WTC11 (cell line): ENCODE data around the gene RGS11. TPM values are rescaled to one million over a fixed set of nuclear protein-coding genes. Genes with fewer than 3 reads are reported as not detected.

ENCODE experiments used
- ATAC-seq: fragments of 200-7000 bp; cut with Tn5 transposase; 2 replicates; pipeline ENCODE4 v1.10.0; 2021; ENCODE audit warnings: mild to moderate bottlenecking, moderate library complexity
- CTCF ChIA-PET: fragments of 300-600 bp; sonication (Branson Sonifier 250); formaldehyde crosslinking; loops from one replicate; lab custom pipeline; 2021; ENCODE audit warnings: antibody characterized with exemption; lab: Charles Lee
- POLR2A ChIA-PET: fragments of 350-600 bp; sonication (Branson Sonifier 250); formaldehyde crosslinking; loops from one replicate; lab custom pipeline; 2021; ENCODE audit warnings: antibody characterized with exemption; lab: Charles Lee
- DNase-seq: peaks from one replicate; pipeline ENCODE4 v3.0.0; 2021; ENCODE audit warnings: low spot score
- H3K27ac Mint-ChIP-seq: 2 replicates; pipeline ENCODE4 v1.8.0; 2021; ENCODE audit warnings: mixed read lengths
- H3K27me3 Mint-ChIP-seq: 2 replicates; pipeline ENCODE4 v1.8.0; 2021; ENCODE audit warnings: low read depth, mild to moderate bottlenecking, moderate library complexity, mixed read lengths
- H3K36me3 Mint-ChIP-seq: 2 replicates; pipeline ENCODE4 v1.8.0; 2021; ENCODE audit warnings: mixed read lengths
- H3K4me1 Mint-ChIP-seq: 2 replicates; pipeline ENCODE4 v1.8.0; 2022; ENCODE audit warnings: mixed read lengths
- H3K4me3 Mint-ChIP-seq: 2 replicates; pipeline ENCODE4 v1.8.0; 2021; ENCODE audit warnings: mild to moderate bottlenecking, moderate library complexity, mixed read lengths
- H3K9me3 Mint-ChIP-seq: 2 replicates; pipeline ENCODE4 v1.8.0; 2021; ENCODE audit warnings: mixed read lengths
- CREB1 ChIP-seq: sonication (generic); formaldehyde crosslinking; IDR thresholded peaks from 2 replicates; pipeline ENCODE4 v1.8.0; 2023; ENCODE audit warnings: mild to moderate bottlenecking, missing genetic modification reagents
- ETV6 ChIP-seq: sonication (generic); formaldehyde crosslinking; IDR thresholded peaks from 2 replicates; pipeline ENCODE4 v1.8.1; 2022; ENCODE audit warnings: mild to moderate bottlenecking, missing genetic modification reagents
- GABPB1 ChIP-seq: sonication (generic); formaldehyde crosslinking; IDR thresholded peaks from 2 replicates; pipeline ENCODE4 v1.8.1; 2023; ENCODE audit warnings: mild to moderate bottlenecking, missing genetic modification reagents
- GTF2I ChIP-seq: fragments of 250-450 bp; sonication (Bioruptor Pico); conservative IDR thresholded peaks from 2 replicates; pipeline ENCODE4 v1.4.0; 2021; ENCODE audit warnings: mild to moderate bottlenecking
- IRF2 ChIP-seq: sonication (generic); formaldehyde crosslinking; IDR thresholded peaks from 2 replicates; pipeline ENCODE4 v1.8.0; 2022; ENCODE audit warnings: low read depth, missing genetic modification reagents, borderline replicate concordance
- JAZF1 ChIP-seq: fragments of 250-450 bp; sonication (Bioruptor Pico); IDR thresholded peaks from 2 replicates; pipeline ENCODE4 v1.9.0; 2021; ENCODE audit warnings: moderate library complexity, mild to moderate bottlenecking, inconsistent platforms
- JUN ChIP-seq: sonication (generic); formaldehyde crosslinking; IDR thresholded peaks from 2 replicates; pipeline ENCODE4 v1.8.0; 2023; ENCODE audit warnings: mild to moderate bottlenecking, missing genetic modification reagents
- MYBL2 ChIP-seq: sonication (generic); formaldehyde crosslinking; IDR thresholded peaks from 2 replicates; pipeline ENCODE4 v1.8.1; 2023; ENCODE audit warnings: mild to moderate bottlenecking, moderate library complexity, missing genetic modification reagents
- NR1H2 ChIP-seq: sonication (generic); formaldehyde crosslinking; IDR thresholded peaks from 2 replicates; pipeline ENCODE4 v1.9.0; 2021; ENCODE audit warnings: mild to moderate bottlenecking, moderate library complexity, missing genetic modification reagents
- PRRX2 ChIP-seq: fragments of 250-450 bp; sonication (Bioruptor Pico); IDR thresholded peaks from 2 replicates; pipeline ENCODE4 v1.8.0; 2021; ENCODE audit warnings: mild to moderate bottlenecking
- RORB ChIP-seq: fragments of 250-450 bp; sonication (Bioruptor Pico); IDR thresholded peaks from 2 replicates; pipeline ENCODE4 v1.9.0; 2021; ENCODE audit warnings: mild to moderate bottlenecking
- TEAD1 ChIP-seq: sonication (generic); formaldehyde crosslinking; IDR thresholded peaks from 2 replicates; pipeline ENCODE4 v1.8.0; 2022; ENCODE audit warnings: mild to moderate bottlenecking, missing genetic modification reagents
- TEAD4 ChIP-seq: sonication (generic); formaldehyde crosslinking; IDR thresholded peaks from 2 replicates; pipeline ENCODE4 v1.8.0; 2022; ENCODE audit warnings: mild to moderate bottlenecking, missing genetic modification reagents
- total RNA-seq: library from RNA; stranded (reverse); gene quantifications from 3 replicates; pipeline ENCODE4 v1.2.3, GENCODE V29; 2021
- TF ChIP-seq, protein P1 (sequence below): sonication (generic); formaldehyde crosslinking; IDR thresholded peaks from 2 replicates; pipeline ENCODE4 v1.8.1; 2022; ENCODE audit warnings: low read depth, mild to moderate bottlenecking, moderate library complexity, missing genetic modification reagents, borderline replicate concordance
- TF ChIP-seq, protein P2 (sequence below): sonication (generic); formaldehyde crosslinking; conservative IDR thresholded peaks from 2 replicates; pipeline ENCODE4 v1.8.1; 2022; ENCODE audit warnings: mild to moderate bottlenecking, missing genetic modification reagents
- TF ChIP-seq, protein P3 (sequence below): fragments of 250-450 bp; sonication (Bioruptor Pico); IDR thresholded peaks from 2 replicates; pipeline ENCODE4 v1.9.0; 2021; ENCODE audit warnings: mild to moderate bottlenecking
- TF ChIP-seq, protein P4 (sequence below): fragments of 250-450 bp; sonication (Bioruptor Pico); IDR thresholded peaks from 2 replicates; pipeline ENCODE4 v1.9.0; 2021; ENCODE audit warnings: mild to moderate bottlenecking, borderline replicate concordance
- TF ChIP-seq, protein P5 (sequence below): sonication (generic); formaldehyde crosslinking; IDR thresholded peaks from 2 replicates; pipeline ENCODE4 v1.8.0; 2022; ENCODE audit warnings: mild to moderate bottlenecking, missing genetic modification reagents
- TF ChIP-seq, protein P6 (sequence below): sonication (generic); formaldehyde crosslinking; IDR thresholded peaks from 2 replicates; pipeline ENCODE4 v1.8.0; 2023; ENCODE audit warnings: mild to moderate bottlenecking, missing genetic modification reagents
- TF ChIP-seq, protein P7 (sequence below): sonication (generic); formaldehyde crosslinking; IDR thresholded peaks from 2 replicates; pipeline ENCODE4 v1.8.0; 2022; ENCODE audit warnings: mild to moderate bottlenecking, missing genetic modification reagents

Gene RGS11
- total RNA-seq, 1 experiment from 2014 or later: 1.8 TPM

DNA sequence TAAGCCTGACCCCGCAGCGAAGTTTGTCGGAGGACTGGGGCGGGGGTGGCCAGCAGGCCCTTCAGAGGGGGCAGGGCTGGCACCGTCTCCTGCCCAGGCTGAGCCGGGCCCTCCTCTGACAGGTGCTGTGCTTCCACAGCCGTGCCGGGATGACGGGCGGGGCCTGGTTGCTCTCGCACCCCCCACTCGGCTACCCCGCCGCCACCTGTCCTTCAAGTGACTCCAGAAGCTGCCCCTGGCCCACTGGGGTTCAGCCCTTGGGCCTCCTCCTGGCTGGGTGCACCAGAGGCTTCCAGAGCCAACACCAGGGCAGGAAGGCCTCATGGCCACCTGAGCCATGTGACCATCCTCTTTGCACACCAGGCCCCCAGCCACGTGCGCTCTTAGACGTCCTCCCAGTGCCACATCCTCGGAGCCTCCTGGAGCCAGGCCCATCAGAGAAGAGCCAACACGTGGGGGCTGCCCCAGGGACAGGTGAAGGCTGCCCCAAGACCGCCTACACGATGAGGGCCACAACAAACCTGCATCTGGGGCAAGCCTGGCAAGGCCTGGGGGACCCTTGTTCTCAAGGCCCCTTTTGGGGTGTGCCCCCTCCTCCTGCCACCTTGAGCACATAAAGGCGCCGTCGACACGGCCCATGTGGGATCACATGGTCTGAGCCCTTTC is 14.4 kb upstream of the RGS11 start:
- Mint-ChIP-seq H3K9me3 (no peaks in the 10 kb centered on the region), H3K27me3 (no peaks in the 10 kb centered on the region), H3K36me3 (peaks cover 23% of the 10 kb centered on the region), H3K4me1 (no peaks in the 10 kb centered on the region), H3K27ac (no peak overlapping the region), H3K4me3 (no peak overlapping the region)
- POLR2A ChIA-PET: no interaction called here
- ATAC-seq (no peak), DNase-seq (no peak)
- CTCF ChIA-PET: no interaction called here
- TF ChIP-seq IRF2 (no peak), MYBL2 (CRISPR knock-in tag) (no peak), CREB1 (no peak), NR1H2 (CRISPR knock-in tag) (no peak), TEAD1 (CRISPR knock-in tag) (no peak), GABPB1 (CRISPR knock-in tag) (no peak), JAZF1 (no peak)
- TF ChIP-seq, protein P1, sequence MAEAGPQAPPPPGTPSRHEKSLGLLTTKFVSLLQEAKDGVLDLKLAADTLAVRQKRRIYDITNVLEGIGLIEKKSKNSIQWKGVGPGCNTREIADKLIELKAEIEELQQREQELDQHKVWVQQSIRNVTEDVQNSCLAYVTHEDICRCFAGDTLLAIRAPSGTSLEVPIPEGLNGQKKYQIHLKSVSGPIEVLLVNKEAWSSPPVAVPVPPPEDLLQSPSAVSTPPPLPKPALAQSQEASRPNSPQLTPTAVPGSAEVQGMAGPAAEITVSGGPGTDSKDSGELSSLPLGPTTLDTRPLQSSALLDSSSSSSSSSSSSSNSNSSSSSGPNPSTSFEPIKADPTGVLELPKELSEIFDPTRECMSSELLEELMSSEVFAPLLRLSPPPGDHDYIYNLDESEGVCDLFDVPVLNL (CRISPR knock-in tag): no peak

DNA sequence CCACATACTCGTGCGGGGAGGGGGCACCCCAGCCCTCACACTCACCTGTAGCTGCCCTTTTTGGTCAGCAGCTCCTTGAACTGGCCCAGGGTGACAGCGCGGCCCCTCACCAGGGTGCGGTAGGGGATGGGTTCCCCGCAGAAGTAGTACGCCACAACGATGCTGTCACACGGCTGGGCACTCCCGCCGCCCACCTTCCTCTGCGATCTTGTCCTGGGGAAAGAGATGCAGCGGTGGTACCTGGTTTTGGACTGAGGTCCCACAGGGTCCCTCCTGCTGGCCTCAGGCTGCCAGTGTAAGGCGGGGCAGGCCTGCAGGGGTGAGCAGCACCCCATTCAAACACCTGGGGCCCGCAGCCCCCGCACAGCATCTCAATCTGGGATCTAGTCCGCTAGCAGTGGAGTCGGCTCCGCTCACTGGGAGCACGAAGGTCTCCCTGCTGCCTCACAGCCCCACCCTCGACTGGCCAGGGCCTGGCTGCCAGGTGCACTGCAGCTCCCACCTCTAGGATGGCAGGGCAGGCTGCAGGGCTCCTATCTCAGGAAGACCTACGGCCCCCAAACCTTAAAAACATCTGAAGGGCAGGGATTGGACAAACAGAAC is 13.8 kb upstream of the RGS11 start:
- H3K9me3 Mint-ChIP-seq: no peaks in the 10 kb centered on the region
- no peaks in the 10 kb centered on the region for H3K4me1 Mint-ChIP-seq
- no peak for ATAC-seq
- no peak overlapping the region for H3K4me3 Mint-ChIP-seq
- H3K27ac Mint-ChIP-seq: no peak overlapping the region
- CTCF ChIA-PET: no interaction called here
- POLR2A ChIA-PET: no interaction called here
- peaks cover 23% of the 10 kb centered on the region for H3K36me3 Mint-ChIP-seq
- H3K27me3 Mint-ChIP-seq: no peaks in the 10 kb centered on the region
- DNase-seq: no peak
- TF ChIP-seq ETV6 (CRISPR knock-in tag) (no peak), JUN (no peak), RORB (no peak), TEAD4 (CRISPR knock-in tag) (no peak)
- TF ChIP-seq, protein P2, sequence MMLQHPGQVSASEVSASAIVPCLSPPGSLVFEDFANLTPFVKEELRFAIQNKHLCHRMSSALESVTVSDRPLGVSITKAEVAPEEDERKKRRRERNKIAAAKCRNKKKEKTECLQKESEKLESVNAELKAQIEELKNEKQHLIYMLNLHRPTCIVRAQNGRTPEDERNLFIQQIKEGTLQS (CRISPR knock-in tag): no peak

DNA sequence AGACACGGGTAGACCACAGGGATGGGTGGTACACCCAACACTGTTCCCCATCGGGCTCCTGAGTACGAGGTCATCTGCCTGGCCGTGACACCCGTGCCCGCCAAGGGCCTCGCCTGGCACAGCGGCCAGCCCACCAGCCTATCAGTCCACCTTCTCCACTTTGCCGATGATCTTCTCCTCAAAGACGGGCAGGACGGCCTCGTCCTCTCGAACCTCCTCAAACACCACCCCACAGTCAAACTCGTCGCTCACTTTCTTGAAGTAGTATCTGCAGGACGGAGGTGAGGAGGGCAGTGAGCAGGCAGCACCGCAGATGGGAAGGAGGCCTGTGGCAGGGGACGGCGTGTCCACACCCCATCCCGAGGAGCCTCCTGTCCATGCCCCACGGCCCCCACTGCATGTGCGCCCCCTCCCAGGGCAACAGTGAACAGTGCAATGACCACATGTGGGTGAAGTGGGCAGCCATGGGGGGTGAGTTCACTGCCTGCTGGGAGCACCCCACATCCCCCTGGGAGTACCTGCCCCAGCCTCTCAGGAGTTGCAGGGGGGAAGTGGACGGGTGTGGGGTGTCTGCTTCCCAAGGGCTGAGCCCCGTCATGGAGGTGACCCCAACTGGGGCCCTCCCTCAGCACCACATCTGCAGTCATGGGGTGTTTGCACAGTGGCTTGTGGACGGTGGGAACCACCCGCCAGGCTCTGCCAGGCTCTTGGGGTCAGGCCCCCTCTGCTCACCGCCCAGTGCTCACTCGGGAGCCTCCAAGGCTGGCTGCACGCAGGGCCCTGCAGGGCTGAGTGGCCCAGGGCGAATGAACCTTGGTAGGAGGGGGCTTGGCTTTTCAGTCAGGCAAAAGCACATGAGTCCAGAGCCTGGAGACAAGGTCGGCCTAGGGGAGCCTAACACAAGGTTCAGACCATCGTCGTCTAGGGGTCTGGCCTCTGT is 12.5 kb upstream of the RGS11 start:
- ChIA-PET CTCF (no interaction called here), POLR2A (no interaction called here)
- no peak for TF ChIP-seq PRRX2 (CRISPR knock-in tag)
- no peak for TF ChIP-seq CREB1
- TF ChIP-seq, protein P3, sequence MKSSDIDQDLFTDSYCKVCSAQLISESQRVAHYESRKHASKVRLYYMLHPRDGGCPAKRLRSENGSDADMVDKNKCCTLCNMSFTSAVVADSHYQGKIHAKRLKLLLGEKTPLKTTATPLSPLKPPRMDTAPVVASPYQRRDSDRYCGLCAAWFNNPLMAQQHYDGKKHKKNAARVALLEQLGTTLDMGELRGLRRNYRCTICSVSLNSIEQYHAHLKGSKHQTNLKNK: no peak
- TF ChIP-seq, protein P4, sequence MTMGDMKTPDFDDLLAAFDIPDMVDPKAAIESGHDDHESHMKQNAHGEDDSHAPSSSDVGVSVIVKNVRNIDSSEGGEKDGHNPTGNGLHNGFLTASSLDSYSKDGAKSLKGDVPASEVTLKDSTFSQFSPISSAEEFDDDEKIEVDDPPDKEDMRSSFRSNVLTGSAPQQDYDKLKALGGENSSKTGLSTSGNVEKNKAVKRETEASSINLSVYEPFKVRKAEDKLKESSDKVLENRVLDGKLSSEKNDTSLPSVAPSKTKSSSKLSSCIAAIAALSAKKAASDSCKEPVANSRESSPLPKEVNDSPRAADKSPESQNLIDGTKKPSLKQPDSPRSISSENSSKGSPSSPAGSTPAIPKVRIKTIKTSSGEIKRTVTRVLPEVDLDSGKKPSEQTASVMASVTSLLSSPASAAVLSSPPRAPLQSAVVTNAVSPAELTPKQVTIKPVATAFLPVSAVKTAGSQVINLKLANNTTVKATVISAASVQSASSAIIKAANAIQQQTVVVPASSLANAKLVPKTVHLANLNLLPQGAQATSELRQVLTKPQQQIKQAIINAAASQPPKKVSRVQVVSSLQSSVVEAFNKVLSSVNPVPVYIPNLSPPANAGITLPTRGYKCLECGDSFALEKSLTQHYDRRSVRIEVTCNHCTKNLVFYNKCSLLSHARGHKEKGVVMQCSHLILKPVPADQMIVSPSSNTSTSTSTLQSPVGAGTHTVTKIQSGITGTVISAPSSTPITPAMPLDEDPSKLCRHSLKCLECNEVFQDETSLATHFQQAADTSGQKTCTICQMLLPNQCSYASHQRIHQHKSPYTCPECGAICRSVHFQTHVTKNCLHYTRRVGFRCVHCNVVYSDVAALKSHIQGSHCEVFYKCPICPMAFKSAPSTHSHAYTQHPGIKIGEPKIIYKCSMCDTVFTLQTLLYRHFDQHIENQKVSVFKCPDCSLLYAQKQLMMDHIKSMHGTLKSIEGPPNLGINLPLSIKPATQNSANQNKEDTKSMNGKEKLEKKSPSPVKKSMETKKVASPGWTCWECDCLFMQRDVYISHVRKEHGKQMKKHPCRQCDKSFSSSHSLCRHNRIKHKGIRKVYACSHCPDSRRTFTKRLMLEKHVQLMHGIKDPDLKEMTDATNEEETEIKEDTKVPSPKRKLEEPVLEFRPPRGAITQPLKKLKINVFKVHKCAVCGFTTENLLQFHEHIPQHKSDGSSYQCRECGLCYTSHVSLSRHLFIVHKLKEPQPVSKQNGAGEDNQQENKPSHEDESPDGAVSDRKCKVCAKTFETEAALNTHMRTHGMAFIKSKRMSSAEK: no peak
- TF ChIP-seq GTF2I: no peak
- TF ChIP-seq, protein P5, sequence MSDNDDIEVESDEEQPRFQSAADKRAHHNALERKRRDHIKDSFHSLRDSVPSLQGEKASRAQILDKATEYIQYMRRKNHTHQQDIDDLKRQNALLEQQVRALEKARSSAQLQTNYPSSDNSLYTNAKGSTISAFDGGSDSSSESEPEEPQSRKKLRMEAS (CRISPR knock-in tag): no peak
- TF ChIP-seq, protein P6, sequence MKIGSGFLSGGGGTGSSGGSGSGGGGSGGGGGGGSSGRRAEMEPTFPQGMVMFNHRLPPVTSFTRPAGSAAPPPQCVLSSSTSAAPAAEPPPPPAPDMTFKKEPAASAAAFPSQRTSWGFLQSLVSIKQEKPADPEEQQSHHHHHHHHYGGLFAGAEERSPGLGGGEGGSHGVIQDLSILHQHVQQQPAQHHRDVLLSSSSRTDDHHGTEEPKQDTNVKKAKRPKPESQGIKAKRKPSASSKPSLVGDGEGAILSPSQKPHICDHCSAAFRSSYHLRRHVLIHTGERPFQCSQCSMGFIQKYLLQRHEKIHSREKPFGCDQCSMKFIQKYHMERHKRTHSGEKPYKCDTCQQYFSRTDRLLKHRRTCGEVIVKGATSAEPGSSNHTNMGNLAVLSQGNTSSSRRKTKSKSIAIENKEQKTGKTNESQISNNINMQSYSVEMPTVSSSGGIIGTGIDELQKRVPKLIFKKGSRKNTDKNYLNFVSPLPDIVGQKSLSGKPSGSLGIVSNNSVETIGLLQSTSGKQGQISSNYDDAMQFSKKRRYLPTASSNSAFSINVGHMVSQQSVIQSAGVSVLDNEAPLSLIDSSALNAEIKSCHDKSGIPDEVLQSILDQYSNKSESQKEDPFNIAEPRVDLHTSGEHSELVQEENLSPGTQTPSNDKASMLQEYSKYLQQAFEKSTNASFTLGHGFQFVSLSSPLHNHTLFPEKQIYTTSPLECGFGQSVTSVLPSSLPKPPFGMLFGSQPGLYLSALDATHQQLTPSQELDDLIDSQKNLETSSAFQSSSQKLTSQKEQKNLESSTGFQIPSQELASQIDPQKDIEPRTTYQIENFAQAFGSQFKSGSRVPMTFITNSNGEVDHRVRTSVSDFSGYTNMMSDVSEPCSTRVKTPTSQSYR (CRISPR knock-in tag): no peak
- TF ChIP-seq NR1H2 (CRISPR knock-in tag): no peak
- TF ChIP-seq, protein P7, sequence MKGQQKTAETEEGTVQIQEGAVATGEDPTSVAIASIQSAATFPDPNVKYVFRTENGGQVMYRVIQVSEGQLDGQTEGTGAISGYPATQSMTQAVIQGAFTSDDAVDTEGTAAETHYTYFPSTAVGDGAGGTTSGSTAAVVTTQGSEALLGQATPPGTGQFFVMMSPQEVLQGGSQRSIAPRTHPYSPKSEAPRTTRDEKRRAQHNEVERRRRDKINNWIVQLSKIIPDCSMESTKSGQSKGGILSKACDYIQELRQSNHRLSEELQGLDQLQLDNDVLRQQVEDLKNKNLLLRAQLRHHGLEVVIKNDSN (CRISPR knock-in tag): no peak

More for the DNA sequence above, 12.5 kb upstream of the RGS11 start:
- ATAC-seq (no peak), DNase-seq (no peak)
- Mint-ChIP-seq H3K9me3 (no peaks in the 10 kb centered on the region), H3K4me1 (no peaks in the 10 kb centered on the region), H3K36me3 (peaks cover 20% of the 10 kb centered on the region), H3K27me3 (no peaks in the 10 kb centered on the region), H3K27ac (peak overlapping the region; percentile 49; the same call in 1 of the 2 replicates), H3K4me3 (no peak overlapping the region)
